B cell (primary cell): ENCODE measurements around the gene TRIM38. TPM values are rescaled to one million over a fixed set of nuclear protein-coding genes. Genes with fewer than 3 reads are reported as not detected.

Experiments
- ATAC-seq: fragments of 200-7000 bp; cut with Tn5 transposase; one replicate; pipeline ENCODE4 v1.10.0; 2021; ENCODE audit warnings: low read depth, mild to moderate bottlenecking, moderate number of reproducible peaks, moderate library complexity
- CTCF ChIA-PET: fragments of 350-600 bp; sonication (Branson Sonifier 250); formaldehyde crosslinking; loops from one replicate; lab custom pipeline; 2021; ENCODE audit warnings: antibody characterized with exemption, inconsistent platforms; lab: Charles Lee
- POLR2A ChIA-PET: fragments of 350-600 bp; sonication (Branson Sonifier 250); formaldehyde crosslinking; loops from one replicate; lab custom pipeline; 2021; ENCODE audit warnings: antibody characterized with exemption; lab: Charles Lee
- DNase-seq: peaks from one replicate; pipeline ENCODE4 v3.0.0; 2013
- H2AFZ ChIP-seq: 2 replicates; pipeline ENCODE4 v1.6.1; 2012; ENCODE audit warnings: mild to moderate bottlenecking, low read depth, low read length; ENCODE audit not compliant: insufficient read depth, poor library complexity, severe bottlenecking
- H3K27ac ChIP-seq, 2 donors: 1 replicate in 1 of 2; 2 replicates in 1 of 2; pipeline ENCODE4 v1.5.1; 2012 to 2013; ENCODE audit warnings: low read length in 2 of 2, mild to moderate bottlenecking in 2 of 2, moderate library complexity in 1 of 2
- H3K27me3 ChIP-seq, 4 experiments: fragments of 200-600 bp in 1 of 4; sonication (generic) in 1 of 4; replicated peaks in 1 of 4; 1 replicate in 2 of 4; 2 replicates in 2 of 4; pipeline versions ENCODE4 v1.6.1 to v1.7.0; 2013 to 2016; ENCODE audit warnings: low read length in 3 of 4, mild to moderate bottlenecking in 2 of 4, mixed read lengths in 1 of 4, moderate library complexity in 1 of 4; ENCODE audit not compliant: insufficient read depth in 4 of 4, control insufficient read depth in 3 of 4; ENCODE audit errors: control extremely low read depth in 1 of 4
- H3K36me3 ChIP-seq, 2 experiments: replicated peaks in 1 of 2; 1 replicate in 1 of 2; 2 replicates in 1 of 2; pipeline versions ENCODE4 v1.6.1 to v1.7.1; 2013; ENCODE audit warnings: low read length in 1 of 2; ENCODE audit not compliant: insufficient read depth in 2 of 2, control insufficient read depth in 1 of 2; ENCODE audit errors: control extremely low read depth in 1 of 2, extremely low read depth in 1 of 2
- H3K4me1 ChIP-seq, 2 donors: fragments of 200-600 bp in 1 of 2; sonication (generic) in 1 of 2; 1 replicate in 1 of 2; 2 replicates in 1 of 2; pipeline versions ENCODE4 v1.5.1 to v1.6.1; 2013 to 2017; ENCODE audit warnings: low read length in 2 of 2; ENCODE audit not compliant: control insufficient read depth in 2 of 2, insufficient read depth in 2 of 2
- H3K4me2 ChIP-seq: replicated peaks from 2 replicates; pipeline ENCODE3; 2012; ENCODE audit warnings: mild to moderate bottlenecking, low read depth, low read length; ENCODE audit not compliant: poor library complexity, severe bottlenecking
- H3K4me3 ChIP-seq, 5 experiments: fragments of 200-600 bp in 1 of 5; sonication (generic) in 1 of 5; 1 replicate in 3 of 5; 2 replicates in 2 of 5; pipeline versions ENCODE4 v1.5.1 to v1.7.0; 2011 to 2016; ENCODE audit warnings: low read length in 4 of 5, mild to moderate bottlenecking in 4 of 5, low read depth in 2 of 5, control low read depth in 1 of 5, moderate library complexity in 1 of 5; ENCODE audit not compliant: insufficient read depth in 1 of 5; ENCODE audit errors: control extremely low read depth in 1 of 5, extremely low read depth in 1 of 5
- H3K79me2 ChIP-seq: fragments of 200-600 bp; sonication (generic); one replicate; pipeline ENCODE4 v1.6.0; 2016; ENCODE audit warnings: low read length; ENCODE audit not compliant: control insufficient read depth, insufficient read depth
- H3K9ac ChIP-seq: fragments of 200-600 bp; sonication (generic); 2 replicates; pipeline ENCODE4 v1.6.1; 2017; ENCODE audit warnings: mild to moderate bottlenecking, low read length, moderate library complexity
- H3K9me3 ChIP-seq, 3 donors: one replicate each; pipeline versions ENCODE4 v1.6.1 to v1.7.1; 2013; ENCODE audit warnings: low read length in 2 of 3; ENCODE audit not compliant: control insufficient read depth in 2 of 3, insufficient read depth in 1 of 3; ENCODE audit errors: control extremely low read depth in 1 of 3
- H4K20me1 ChIP-seq: 2 replicates; pipeline ENCODE4 v1.6.0; 2012; ENCODE audit warnings: mild to moderate bottlenecking, low read length; ENCODE audit not compliant: insufficient read depth, control insufficient read depth, poor library complexity, severe bottlenecking
- H3K27ac Mint-ChIP-seq: one replicate; pipeline ENCODE4 v1.8.0; 2021; ENCODE audit warnings: mixed read lengths
- H3K27me3 Mint-ChIP-seq: one replicate; pipeline ENCODE4 v1.8.0; 2021; ENCODE audit warnings: mixed read lengths
- H3K4me1 Mint-ChIP-seq: one replicate; pipeline ENCODE4 v1.8.0; 2021; ENCODE audit warnings: mixed read lengths
- H3K4me3 Mint-ChIP-seq: one replicate; pipeline ENCODE4 v1.8.0; 2021; ENCODE audit warnings: mixed read lengths
- H3K9me3 Mint-ChIP-seq: one replicate; pipeline ENCODE4 v1.8.0; 2022; ENCODE audit warnings: mixed read lengths; ENCODE audit not compliant: insufficient read depth
- EZH2 ChIP-seq: IDR thresholded peaks from 2 replicates; pipeline ENCODE4 v1.6.1; 2012; ENCODE audit warnings: borderline replicate concordance, low read depth, mild to moderate bottlenecking, moderate library complexity, low read length; ENCODE audit not compliant: insufficient read depth, poor library complexity, severe bottlenecking
- WGBS: methylation state at CpG from one replicate; pipeline ENCODE4 v1.1.5; 2013; ENCODE audit warnings: missing lambda C conversion rate; ENCODE audit not compliant: insufficient coverage; 5-methylcytosine and 5-hydroxymethylcytosine counted together
- intact Hi-C: fragments of 100-400 bp; cut with micrococcal nuclease; formaldehyde crosslinking; loops from one replicate; pipeline ENCODE4 v1.10.0; 2022
- polyA plus RNA-seq: library from polyadenylated mRNA; depleted of rRNA; stranded (reverse); fragments of >200 nt; gene quantifications from 2 replicates; pipeline ENCODE4 v1.2.3, GENCODE V29; 2012
- total RNA-seq, 2 donors: library from RNA; stranded (reverse); fragments of 120-200 nt in 1 of 2; gene quantifications; 1 replicate in 1 of 2; 2 replicates in 1 of 2; pipeline versions ENCODE4 v1.2.3 to v1.2.4, GENCODE V29; 2013 to 2022
- TF ChIP-seq, protein P1 (sequence below): fragments of 200-600 bp; IDR thresholded peaks from one replicate; pipeline ENCODE4 v1.8.0; 2022; ENCODE audit warnings: antibody characterized with exemption, mild to moderate bottlenecking

TRIM38 gene
- total and polyA plus RNA-seq, 2 donors (not counting 1 experiment from before 2014, with no cell fraction given): 29.3 to 57.2 TPM

DNA sequence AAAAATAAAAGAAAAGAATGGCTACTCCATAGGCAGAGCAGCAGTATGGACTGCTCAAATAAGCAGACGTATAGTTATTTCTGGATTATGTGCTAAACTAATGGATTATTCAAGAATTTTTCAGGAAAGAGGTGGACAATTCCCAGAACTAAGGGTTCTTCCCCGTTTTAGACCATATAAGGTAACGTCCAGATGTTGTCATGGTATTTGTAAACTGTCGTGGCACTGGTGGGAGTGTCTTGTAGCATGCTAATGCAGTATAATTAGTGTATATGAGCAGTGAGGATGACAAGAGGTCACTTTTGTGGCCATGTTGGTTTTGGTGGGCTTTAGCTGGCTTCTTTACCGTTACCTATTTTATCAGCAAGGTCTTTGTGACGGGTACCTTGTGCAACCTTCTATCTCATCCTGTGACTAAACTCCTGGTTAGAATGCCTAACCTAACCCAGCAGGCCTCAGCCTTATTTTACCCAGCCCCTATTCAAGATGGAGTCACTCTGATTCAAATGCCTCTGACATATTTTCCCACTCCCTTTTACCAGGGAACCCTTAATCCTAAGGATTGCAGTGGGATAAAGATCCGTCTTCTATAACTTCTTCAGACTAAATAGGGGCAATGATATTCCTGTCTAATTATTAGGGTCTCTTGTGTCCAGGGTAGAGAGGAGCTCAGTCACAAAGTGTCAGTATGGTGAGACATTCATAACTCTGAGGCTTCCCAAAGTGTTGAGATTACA lies 11.1 kb upstream of the TRIM38 start:
- no peak overlapping the region for H3K4me2 ChIP-seq
- H4K20me1 ChIP-seq: no peaks in the 10 kb centered on the region
- H3K27me3 Mint-ChIP-seq: no peaks in the 10 kb centered on the region
- DNase-seq: no peak
- POLR2A ChIA-PET: no interaction called here
- no peak overlapping the region for H3K4me3 Mint-ChIP-seq
- no peak overlapping the region for H3K4me3 ChIP-seq
- intact Hi-C loops: no loop called here
- H3K4me1 ChIP-seq: no peaks in the 10 kb centered on the region
- H3K27me3 ChIP-seq: no peaks in the 10 kb centered on the region
- H3K27ac Mint-ChIP-seq: no peak overlapping the region
- no peak for TF ChIP-seq EZH2
- TF ChIP-seq, protein P1, sequence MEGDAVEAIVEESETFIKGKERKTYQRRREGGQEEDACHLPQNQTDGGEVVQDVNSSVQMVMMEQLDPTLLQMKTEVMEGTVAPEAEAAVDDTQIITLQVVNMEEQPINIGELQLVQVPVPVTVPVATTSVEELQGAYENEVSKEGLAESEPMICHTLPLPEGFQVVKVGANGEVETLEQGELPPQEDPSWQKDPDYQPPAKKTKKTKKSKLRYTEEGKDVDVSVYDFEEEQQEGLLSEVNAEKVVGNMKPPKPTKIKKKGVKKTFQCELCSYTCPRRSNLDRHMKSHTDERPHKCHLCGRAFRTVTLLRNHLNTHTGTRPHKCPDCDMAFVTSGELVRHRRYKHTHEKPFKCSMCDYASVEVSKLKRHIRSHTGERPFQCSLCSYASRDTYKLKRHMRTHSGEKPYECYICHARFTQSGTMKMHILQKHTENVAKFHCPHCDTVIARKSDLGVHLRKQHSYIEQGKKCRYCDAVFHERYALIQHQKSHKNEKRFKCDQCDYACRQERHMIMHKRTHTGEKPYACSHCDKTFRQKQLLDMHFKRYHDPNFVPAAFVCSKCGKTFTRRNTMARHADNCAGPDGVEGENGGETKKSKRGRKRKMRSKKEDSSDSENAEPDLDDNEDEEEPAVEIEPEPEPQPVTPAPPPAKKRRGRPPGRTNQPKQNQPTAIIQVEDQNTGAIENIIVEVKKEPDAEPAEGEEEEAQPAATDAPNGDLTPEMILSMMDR: no peak
- no peaks in the 10 kb centered on the region for H3K79me2 ChIP-seq
- 90% methylated on average over 5 of the region's 7 CpGs for WGBS
- H3K9ac ChIP-seq: no peak overlapping the region
- CTCF ChIA-PET: no interaction called here
- no peaks in the 10 kb centered on the region for H3K9me3 Mint-ChIP-seq
- peaks cover 4% of the 10 kb centered on the region for H3K4me1 Mint-ChIP-seq
- H3K9me3 ChIP-seq: no peaks in the 10 kb centered on the region
- H3K36me3 ChIP-seq: no peaks in the 10 kb centered on the region
- no peak overlapping the region for H3K27ac ChIP-seq
- H2AFZ ChIP-seq: no peak overlapping the region
- ATAC-seq: no peak

DNA sequence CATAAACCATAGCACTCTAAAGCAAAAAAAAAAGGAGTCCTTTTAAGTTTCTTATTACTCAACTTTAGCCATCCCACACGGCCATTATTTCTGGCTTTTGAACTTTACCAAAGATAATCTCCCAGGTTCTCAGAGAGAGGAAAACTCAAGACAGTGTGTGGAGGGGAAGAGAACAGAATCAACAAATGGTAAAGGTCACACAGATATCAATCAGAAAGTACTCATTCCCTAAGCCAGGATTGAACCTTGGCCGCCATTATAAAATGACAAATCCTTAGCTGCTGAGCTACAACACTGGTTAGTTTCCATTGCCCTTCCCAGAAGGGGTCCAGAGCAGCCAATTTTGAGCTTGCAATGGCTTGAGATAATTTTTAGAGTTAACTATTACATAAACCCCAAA lies 10.1 kb upstream of the TRIM38 start:
- H3K4me1 Mint-ChIP-seq: no peaks in the 10 kb centered on the region
- H3K9me3 Mint-ChIP-seq: no peaks in the 10 kb centered on the region
- no peaks in the 10 kb centered on the region for H3K36me3 ChIP-seq
- ChIA-PET POLR2A (no interaction called here), CTCF (no interaction called here)
- no peak overlapping the region for H3K27ac ChIP-seq
- H4K20me1 ChIP-seq: no peaks in the 10 kb centered on the region
- WGBS: no CpG with 5 or more reads among the region's 2 CpGs
- no peak overlapping the region for H3K4me3 Mint-ChIP-seq
- no peak for DNase-seq
- H3K27me3 Mint-ChIP-seq: no peaks in the 10 kb centered on the region
- H3K9me3 ChIP-seq: no peaks in the 10 kb centered on the region
- no peak overlapping the region for H3K27ac Mint-ChIP-seq
- H2AFZ ChIP-seq: no peak overlapping the region
- H3K4me3 ChIP-seq: no peak overlapping the region
- H3K4me1 ChIP-seq: no peaks in the 10 kb centered on the region
- TF ChIP-seq, protein P1: no peak
- no peak for TF ChIP-seq EZH2
- ATAC-seq: no peak
- no peaks in the 10 kb centered on the region for H3K79me2 ChIP-seq
- intact Hi-C loops: no loop called here
- H3K9ac ChIP-seq: no peak overlapping the region
- no peaks in the 10 kb centered on the region for H3K27me3 ChIP-seq
- H3K4me2 ChIP-seq: no peak overlapping the region
